Activated CD8-positive, alpha-beta memory T cell treated with anti-CD3 and anti-CD28 coated beads for 24 hours (primary cell): Measurements from ENCODE around the gene MMP8.

Source experiments
- DNase-seq: peaks from one replicate; pipeline ENCODE4 v3.0.0-alpha.2; 2020

The MMP8 gene

DNA sequence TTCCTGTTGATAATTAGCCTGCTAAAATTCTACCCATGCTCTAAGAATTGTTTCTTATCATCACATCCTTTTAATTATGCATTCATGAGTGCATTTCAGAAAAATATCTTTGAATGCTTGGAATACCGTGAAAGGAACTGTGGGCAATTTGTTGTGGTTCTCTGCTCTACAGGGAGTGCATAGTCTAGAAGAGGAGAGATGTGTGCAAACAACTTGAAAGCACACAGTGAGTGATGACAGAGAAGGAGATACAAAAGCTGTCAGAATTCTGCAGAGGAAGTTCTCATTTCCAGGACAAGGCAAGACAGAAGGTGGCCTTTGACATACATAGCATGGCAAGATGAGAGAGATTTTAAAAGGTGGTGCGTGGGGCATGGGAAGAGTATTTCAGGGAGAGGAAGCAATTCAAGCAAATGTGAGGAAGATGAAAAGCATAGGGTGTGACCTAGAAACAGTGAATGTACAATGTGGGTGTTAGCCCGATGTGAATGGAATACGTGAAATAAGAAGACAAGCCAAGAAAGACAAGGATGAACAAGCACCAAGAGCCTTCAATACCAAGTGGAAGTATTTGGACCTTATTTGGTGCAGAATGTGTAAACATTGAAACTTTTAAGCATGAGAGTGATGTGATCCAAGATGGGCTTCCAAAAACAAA lies 5.0 kb downstream of the MMP8 start:
- DNase-seq: no peak

DNA sequence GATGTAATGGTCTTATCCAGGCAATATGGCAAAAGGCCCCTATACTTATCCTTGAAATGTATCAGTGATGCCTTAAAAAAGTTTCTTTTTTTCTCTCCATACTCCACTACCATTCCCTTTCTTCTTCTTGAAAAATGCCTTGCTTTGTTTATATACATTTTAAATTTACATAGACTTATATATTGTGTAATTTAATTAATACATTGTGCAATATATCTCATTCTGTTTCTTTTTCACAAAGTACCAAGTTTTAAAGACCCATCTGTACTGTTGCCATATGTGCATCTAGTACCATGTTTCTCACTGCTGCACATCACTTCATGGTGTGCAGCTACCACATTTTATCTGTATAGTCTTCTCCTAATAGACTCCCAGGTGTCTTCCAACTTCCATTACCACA lies 7.5 kb downstream of the MMP8 start:
- no peak for DNase-seq

DNA sequence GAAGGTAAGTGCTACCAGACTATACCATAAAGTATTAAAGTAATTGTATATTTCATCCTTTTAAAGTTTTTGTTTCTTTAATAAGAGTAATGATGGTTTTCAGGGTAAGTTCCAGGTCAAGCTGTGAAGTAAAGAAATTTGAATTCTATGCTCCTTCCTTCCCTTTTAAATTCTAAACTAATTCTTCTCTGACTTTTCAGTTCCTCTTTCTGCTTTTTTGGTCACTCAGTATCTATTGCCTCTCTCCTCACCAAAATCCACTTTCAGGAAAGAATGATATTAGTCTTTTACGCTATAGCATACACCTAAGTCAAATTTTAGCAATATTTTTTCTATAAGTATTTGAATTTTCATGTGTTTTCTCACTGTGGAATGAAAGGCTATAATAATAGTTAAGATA lies 8.2 kb downstream of the MMP8 start:
- DNase-seq: no peak

DNA sequence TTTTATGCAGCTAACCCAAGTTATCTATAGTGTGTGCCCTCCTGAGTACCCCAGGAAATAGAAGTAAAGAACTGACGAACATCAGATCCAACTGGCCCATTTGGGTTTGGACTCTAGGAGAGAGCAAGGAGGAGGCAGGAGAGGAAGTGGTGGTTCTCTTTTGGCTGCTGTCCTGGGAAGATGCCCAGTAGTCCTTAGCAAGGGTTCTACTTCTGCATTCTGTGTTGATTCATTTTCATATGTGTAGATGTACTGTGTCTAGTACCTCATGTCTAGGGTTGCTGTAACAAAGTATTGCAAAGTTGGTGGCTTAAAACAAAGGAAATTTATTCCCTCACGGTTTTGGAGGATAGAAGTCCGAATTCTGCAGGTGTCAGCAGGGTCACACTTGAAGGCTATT lies 12.6 kb downstream of the MMP8 start:
- no peak for DNase-seq

DNA sequence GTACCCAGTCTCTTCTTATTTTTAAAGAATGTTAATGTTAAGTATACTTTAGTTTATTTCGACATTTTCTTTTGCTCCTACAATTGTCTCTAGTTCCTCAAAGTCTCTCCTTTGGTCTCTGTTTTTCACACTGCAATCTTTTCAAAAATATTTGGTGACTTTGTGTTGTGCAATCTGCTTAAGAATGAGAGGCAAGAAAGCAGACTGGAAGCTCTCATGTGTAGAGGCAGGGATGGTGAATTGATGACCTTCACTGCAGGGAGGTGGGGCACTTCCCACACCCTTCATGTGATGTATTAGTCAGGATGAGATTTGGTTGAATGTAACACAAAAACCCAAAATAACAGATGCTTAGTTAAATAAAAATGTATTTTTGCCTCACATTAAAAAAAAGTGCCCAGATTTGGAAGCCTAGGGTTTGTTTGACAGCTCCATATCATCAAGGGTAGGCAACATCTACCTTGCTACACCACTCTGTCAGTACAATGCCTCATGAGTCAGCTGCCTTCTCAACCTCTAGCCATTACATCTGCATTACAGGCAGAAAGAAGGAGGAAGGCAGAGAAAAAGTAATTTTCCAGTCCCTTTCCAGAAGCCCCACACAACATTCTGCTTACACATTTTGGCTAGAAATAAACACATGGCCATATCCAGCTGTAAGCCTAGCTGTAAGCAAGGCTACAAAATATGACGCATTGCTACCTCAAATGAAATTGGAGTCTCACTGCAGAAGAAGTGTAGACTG lies 15.4 kb downstream of the MMP8 start:
- DNase-seq: no peak

DNA sequence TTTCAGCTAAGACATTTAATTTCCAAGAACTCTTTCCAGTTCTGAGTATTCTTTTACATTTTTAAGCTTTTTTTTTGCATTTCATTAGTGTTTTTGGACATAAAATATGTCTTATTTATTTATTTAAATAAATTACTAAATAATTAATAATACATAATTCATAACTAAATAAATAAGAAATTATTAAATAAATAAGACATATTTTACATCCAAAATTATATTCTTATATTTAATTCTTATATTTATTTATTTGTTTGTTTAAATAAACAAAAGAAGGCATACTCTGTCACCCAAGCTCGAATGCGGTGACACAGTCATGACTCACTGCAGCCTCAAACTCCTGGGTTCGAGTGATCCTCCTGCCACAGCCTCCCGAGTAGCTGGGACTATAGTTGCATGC lies 16.1 kb downstream of the MMP8 start:
- DNase-seq: no peak

DNA sequence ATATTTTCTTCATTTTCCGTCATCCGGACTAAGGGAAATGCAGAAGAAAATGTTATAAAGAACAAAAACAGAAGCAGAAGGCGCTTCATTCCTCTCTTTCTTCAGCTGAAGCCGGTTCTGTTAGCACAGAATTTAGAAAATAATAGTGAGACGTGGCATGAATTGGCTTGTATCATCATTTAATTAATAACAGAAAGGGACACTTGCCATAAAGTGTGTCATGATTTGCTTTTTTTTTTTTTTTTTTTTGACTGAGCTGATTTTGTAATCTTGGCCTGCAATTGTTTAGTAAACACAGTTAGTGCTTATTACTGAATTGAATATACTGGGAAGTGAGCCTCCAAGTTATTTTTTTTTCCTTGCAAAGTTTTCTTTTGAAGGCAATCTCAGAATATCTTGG lies 19.1 kb downstream of the MMP8 start, which contains the start of gene MMP27:
Gene MMP27 (minus strand): TSS at position 144 of the 400 bp plus-strand sequence. CDS start 55 bp downstream, at position 89.
- no peak for DNase-seq

DNA sequence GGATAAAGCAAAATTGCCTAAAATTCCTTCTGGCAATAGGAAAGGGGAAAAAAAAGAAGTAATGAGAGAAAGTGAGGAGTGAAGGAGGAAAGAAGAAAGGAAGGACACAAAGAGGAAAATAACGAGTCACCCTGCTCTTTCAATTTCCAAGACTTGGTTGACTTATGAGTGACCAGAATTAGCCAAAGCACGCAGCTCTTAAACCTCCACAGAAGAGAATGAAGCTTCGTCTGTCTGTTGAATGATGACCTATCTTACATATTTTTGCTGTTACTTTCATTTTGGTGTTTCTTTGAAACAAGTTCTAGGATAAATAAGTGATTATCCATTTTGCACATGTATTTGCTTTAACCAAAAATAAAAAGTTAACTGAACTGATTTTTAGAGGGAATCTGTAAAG lies 19.9 kb downstream of the MMP8 start:
- DNase-seq: no peak

DNA sequence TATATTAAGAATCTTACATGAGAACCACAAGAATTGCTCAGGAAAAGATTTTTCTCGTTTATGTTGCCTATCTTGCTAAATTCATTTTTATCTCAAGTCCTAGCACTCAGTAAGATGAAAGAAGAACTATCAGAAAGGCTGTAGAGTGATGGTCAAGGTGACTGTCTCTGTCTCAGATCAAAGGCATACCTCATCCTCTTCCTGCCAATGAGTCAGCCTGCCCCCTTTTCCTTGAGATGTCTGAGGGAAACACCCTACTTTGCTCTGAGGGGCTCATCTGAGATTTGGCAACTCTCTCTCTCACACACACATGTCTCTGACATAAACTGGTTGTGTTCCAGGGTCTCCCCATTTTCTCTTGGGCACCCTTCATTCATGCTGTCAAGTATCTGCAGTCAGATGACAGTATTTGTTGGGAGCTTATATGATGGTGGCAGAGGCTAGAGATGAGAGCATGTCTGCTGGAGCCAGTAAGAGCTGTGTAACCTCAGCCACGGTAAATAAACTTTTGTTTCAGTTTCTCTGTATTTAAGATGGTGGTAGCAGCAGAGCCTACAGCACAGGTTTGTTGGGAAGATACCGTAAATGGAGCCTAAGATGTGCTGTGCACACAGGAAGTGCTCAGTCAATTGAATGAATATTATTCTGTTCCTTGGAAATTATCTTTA lies 20.8 kb downstream of the MMP8 start:
- DNase-seq: no peak

DNA sequence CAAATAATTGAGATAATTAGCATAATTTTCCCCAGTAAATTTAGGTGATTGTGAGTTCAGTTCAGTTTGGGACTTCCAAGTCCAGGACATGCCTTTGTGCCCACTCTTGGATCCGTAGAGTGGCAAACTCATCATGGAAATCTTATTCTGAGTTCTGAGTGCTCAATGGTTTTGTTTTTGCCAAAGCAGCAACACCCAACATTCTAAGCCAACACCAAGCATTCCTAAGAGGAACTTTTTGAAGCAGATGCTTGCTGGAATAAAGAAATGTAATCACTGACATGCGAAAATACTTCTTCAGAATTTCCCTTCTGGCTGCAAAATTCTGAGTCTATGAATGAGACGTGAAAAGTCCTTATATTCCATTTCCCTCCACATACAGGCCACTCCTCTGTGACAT lies 29.6 kb downstream of the MMP8 start:
- no peak for DNase-seq

DNA sequence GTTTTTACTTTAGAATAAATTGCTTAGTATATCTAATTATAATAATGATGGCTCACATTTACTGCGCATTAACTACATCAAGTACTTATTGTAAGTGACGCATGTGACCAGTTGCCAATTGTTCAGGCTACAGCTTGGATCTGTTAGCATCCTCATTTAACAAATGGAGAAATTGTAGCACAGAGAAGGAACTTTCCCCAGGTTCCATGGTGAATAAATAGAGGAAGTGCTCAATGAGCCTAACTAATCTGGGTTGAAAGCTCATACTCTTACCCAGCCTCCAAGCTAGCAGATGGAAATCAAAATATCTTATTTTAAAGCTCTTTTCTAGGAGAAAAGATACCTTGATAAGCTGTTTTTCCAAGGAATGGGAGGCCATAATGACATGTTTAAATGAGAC lies 39.0 kb downstream of the MMP8 start:
- no peak for DNase-seq

DNA sequence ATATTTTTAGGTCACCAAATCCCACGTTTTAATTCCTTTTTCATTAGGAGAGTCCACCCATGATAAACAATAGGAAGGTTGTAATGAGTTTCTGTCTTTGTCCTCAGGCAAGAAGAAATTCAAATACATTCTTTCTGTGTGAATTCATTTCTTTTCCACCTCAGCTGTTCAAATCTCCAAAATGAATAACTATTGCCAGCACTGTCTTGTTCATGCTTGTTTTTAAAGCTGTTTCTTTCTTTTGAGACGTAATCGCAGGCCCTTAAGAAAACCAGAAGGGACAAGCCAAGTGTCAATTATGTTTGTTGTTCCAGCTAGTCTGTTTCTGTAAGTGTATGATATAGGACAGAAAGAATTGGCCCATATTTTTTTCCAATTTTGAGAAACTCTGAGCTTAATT lies 39.4 kb downstream of the MMP8 start:
- DNase-seq: no peak

DNA sequence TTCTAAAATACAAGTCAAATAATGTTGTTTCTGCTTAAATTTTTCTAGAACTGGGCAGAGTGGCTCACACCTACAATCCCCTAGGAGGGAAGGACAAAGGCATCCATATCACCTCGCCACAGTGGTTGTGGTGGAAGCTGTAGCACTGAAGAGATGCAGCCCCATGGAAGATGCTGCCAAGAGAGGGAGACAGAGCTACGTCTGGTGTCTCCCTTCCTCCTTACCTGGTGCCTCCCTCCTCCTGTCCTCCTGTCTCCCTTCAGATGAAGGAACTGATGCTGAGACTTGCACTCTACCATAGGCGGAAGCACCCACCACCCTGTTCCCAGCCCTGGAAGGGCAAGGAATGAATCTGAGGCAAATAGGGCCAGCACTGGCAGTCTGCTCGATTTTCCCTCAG lies 41.5 kb downstream of the MMP8 start:
- DNase-seq: no peak

DNA sequence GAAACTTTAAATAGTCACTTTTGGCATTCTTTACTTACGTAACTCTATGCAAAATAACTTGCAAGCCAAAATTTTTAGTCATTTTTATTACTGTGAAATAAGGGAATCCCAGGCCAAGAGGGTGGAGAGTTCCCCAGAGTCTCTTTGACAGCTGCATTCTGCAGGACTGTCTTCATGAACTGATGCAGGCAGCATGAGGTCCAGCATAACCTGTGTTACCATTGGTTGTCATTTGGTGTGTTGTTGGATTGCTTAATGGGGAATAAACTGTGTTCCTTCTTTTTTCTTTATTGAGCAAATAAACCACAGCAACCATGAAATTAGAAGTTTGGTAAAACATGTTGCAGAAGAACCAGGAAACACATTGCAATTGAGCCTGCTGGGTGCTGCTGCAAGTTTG lies 43.8 kb downstream of the MMP8 start:
- DNase-seq: no peak

DNA sequence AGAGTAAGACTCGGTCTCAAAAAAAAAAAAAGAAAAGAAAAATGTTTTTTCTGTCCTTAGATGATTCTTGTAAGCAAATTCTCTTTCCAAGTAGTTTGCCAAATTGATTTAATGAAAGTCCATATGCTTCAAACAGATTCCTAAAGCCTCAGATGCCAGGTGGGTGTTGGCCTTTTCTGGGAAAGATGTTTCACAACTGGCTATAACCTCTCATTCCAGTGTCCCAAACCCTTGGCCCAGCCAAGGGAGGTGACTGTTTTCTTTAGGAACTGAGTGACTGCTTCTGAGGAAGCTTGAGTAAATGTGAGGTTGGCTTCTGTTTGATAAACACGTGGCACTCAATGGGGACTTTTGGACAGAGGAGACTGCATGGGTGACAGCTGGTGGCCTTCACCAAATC lies 46.7 kb downstream of the MMP8 start:
- DNase-seq: no peak

DNA sequence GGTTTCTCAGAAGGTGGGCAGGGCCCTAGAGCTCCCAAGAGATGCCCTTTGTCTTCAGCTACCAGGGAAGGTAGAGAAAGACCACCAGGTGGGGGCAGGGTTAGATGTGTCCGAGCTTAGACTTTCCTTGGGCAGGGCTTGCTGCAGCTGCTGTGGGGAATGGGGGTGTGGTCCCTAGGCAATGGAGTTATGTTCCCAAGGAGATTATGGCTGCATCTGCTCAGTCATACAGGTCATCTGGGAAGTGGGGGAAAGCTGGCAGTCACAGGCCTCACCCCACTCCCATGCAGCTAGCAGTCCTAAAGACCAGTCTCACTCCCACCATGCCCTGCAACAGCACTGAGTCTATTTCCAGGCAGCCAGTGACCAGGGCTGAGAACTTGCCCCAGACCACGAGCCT lies 48.7 kb downstream of the MMP8 start:
- DNase-seq: no peak

DNA sequence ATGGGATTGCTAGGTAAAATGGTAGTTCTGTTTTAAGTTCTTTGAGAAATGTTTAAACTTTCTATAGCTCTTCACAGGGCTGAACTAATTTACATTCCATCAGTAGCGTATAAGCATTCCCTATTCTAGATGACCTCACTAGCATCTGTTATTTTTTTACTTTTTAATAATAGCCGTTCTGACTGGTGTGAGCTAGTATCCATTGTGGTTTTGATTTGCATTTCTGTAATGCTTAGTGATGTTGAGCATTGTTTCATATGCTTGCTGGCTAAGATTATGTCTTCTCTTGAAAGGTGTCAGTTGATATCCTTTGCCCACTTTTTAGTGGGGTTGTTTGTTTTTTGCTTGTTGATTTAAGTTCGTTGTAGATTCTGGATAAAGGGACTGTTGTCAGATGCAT lies 55.1 kb downstream of the MMP8 start:
- DNase-seq: no peak

DNA sequence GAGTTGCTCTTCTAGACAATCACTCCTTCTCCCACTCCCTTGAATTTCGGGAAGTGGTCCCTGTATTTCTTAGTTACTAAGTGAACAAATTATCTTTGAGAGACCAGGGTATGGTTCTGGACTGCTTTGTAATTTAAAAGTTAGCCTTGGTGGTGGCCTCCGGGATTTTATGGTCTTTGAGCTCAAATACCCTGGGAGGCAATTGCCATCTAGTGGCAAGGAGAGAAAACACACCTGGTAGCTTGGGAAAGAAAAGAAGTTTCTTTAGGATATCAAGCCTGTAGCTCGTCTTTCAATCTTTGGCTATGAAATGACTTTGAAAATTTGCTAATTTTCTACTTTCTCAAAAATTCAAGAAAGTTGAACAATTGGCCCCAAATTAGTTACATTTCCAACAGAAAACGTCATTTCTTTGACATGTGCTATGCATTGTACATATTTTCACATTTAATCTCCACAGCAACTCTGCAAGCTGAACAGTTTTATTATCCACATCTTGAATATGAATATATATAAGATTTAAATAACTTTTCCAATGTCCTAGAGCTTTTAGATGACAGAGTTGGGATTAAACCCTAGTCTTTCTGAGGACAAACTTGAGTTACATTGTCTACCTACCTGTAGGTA lies 58.3 kb downstream of the MMP8 start:
- no peak for DNase-seq

DNA sequence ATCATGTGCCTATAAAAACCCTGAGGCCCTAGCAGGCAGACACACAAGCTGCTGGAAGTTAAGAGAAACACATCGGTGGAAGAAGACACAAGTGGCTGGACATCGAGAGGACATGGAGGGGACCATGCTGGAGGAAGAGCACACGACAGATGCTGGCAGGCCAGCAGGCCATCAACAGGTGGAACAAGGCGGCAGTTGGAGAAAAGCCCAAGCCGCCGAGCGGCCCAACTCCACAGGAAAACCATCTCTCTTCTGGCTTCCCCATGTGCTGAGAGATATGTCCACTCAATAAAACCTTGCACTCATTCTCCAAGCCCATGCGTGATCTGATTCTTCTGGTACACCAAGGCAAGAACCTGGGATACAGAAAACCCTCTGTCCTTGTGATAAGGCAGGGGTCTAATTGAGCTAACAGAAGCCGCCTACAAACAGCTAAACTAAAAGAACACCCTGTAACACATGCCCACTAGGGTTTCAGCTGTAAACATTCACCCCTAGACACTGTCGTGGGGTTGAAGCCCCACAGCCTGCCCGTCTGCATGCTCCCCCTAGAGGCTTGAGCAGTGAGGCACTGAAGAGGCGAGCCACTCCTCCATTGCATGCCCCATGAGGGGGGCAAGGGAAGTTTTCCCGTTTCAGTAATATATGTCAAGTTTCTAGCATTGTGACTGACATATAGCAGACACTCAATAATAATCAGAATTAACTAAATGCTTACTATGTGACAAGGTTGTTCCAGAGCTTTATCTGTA lies 60.6 kb downstream of the MMP8 start:
- DNase-seq: no peak

DNA sequence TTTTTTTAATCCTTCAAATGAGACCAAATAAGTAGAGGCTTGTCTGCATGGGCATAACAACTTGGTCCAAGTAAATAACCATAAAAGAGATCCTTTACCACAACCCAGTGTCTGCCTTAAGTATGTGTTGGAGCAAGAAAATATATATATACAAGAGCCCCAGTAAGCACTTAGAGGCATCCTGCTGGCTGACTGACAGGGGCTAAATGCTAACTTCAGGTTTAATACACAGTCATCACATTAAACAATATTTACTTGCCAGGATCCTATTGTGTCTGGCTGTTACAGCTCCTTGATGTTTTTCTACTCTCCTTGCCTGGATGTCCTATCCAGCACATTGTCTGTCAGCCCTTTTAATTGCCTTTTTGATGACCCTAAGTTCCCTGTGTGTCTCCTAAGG lies 62.1 kb downstream of the MMP8 start:
- DNase-seq: no peak
